OCI-LY1 (cell line): ENCODE data around the gene ECEL1.

ENCODE experiments used
- H2AFZ ChIP-seq: fragments of 200-600 bp; sonication (generic), shearing (Covaris generic); 2 replicates; pipeline ENCODE4 v1.6.0; 2014; ENCODE audit warnings: antibody characterized with exemption, mild to moderate bottlenecking, low read length
- H3F3A ChIP-seq: fragments of 200-600 bp; sonication (generic), shearing (Covaris generic); 2 replicates; pipeline ENCODE4 v1.6.0; 2014; ENCODE audit warnings: mild to moderate bottlenecking, antibody characterized with exemption, low read length, moderate library complexity; ENCODE audit not compliant: insufficient read depth
- H3K27ac ChIP-seq: fragments of 200-600 bp; sonication (generic); 2 replicates; pipeline ENCODE4 v1.5.1; 2014; ENCODE audit warnings: low read length, mixed run types, mild to moderate bottlenecking, low read depth; ENCODE audit not compliant: poor library complexity, severe bottlenecking
- H3K27me3 ChIP-seq: fragments of 200-600 bp; sonication (generic); 2 replicates; pipeline ENCODE4 v1.6.0; 2014; ENCODE audit warnings: antibody characterized with exemption, mild to moderate bottlenecking, low read length, moderate library complexity; ENCODE audit not compliant: insufficient read depth
- H3K36me3 ChIP-seq: fragments of 200-600 bp; sonication (generic); 2 replicates; pipeline ENCODE4 v1.6.1; 2014; ENCODE audit warnings: mild to moderate bottlenecking, antibody characterized with exemption, low read length, moderate library complexity, mixed read lengths; ENCODE audit not compliant: insufficient read depth
- H3K4me1 ChIP-seq: fragments of 200-600 bp; sonication (generic); 2 replicates; pipeline ENCODE4 v1.5.1; 2014; ENCODE audit warnings: mild to moderate bottlenecking, low read length, moderate library complexity; ENCODE audit not compliant: insufficient read depth, severe bottlenecking
- H3K4me2 ChIP-seq: fragments of 200-600 bp; sonication (generic), shearing (Covaris generic); 2 replicates; pipeline ENCODE4 v1.6.1; 2014; ENCODE audit warnings: low read length
- H3K4me3 ChIP-seq: fragments of 200-600 bp; sonication (generic); 2 replicates; pipeline ENCODE4 v1.5.1; 2014; ENCODE audit warnings: low read length, low read depth, mild to moderate bottlenecking, mixed read lengths; ENCODE audit not compliant: poor library complexity, severe bottlenecking
- H3K79me2 ChIP-seq: fragments of 200-600 bp; shearing (Covaris generic); 2 replicates; pipeline ENCODE4 v1.6.1; 2016; ENCODE audit warnings: mixed run types, low read length, mixed read lengths; ENCODE audit not compliant: insufficient read depth
- H3K9ac ChIP-seq: fragments of 200-600 bp; sonication (generic), shearing (Covaris generic); 2 replicates; pipeline ENCODE4 v1.6.1; 2014; ENCODE audit warnings: mild to moderate bottlenecking, low read length, mixed read lengths
- H3K9me2 ChIP-seq: fragments of 200-600 bp; sonication (generic), shearing (Covaris generic); 2 replicates; pipeline ENCODE4 v1.6.1; 2014; ENCODE audit warnings: low read depth, mild to moderate bottlenecking, low read length, mixed read lengths
- H3K9me3 ChIP-seq: fragments of 200-600 bp; shearing (Covaris generic); 2 replicates; pipeline ENCODE4 v1.6.1; 2014; ENCODE audit warnings: low read length, mixed read lengths
- H4K20me1 ChIP-seq: fragments of 200-600 bp; sonication (generic), shearing (Covaris generic); 2 replicates; pipeline ENCODE4 v1.6.0; 2016; ENCODE audit warnings: mild to moderate bottlenecking, low read length; ENCODE audit not compliant: insufficient read depth
- CTCF ChIP-seq: fragments of 200-600 bp; sonication (generic), shearing (Covaris generic); IDR thresholded peaks from 2 replicates; pipeline ENCODE4 v1.5.1; 2017; ENCODE audit warnings: mild to moderate bottlenecking, antibody characterized with exemption, low read length, moderate library complexity, mixed read lengths
- EZH2 ChIP-seq: fragments of 200-600 bp; sonication (generic), shearing (Covaris generic); IDR thresholded peaks from 2 replicates; pipeline ENCODE4 v1.8.0; 2017; ENCODE audit warnings: borderline replicate concordance, mixed run types, mild to moderate bottlenecking, antibody characterized with exemption, low read length, moderate library complexity, mixed read lengths

The ECEL1 gene

DNA sequence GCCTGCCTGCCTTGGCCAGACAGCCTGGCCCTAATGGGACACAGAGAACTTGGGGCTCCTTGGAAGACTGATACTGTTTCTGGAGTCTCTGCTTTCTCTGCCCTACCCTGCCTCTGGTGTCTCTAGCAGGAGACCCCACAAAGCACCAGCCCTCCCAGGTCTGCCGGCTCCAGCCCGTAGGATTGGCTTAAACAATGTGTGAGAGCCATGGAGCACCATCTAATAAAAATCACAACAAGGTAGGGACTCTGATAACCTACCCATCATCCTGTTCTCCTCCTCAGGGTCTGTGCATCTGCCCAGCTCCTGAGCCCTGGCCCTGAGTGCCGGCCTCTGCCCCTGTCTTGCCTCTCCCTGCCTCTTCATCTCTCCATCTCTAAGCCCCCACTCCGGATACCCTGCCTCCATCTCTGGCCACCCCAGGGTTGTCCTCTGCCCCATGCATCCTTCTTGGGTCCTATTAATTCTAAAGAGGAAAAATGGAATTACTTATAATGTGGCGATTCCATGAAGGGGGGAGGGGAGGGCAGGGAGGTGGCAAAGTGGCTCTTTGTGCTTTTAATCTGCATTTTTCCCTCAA is 1.2 kb upstream of the ECEL1 start:
- no peak overlapping the region for H3K9ac ChIP-seq
- no peak overlapping the region for H3K4me3 ChIP-seq
- no peaks in the 10 kb centered on the region for H3K4me1 ChIP-seq
- H3K27ac ChIP-seq = no peak overlapping the region
- no peaks in the 10 kb centered on the region for H3K36me3 ChIP-seq
- H3F3A ChIP-seq = no peaks in the 10 kb centered on the region
- H3K4me2 ChIP-seq = no peak overlapping the region
- H2AFZ ChIP-seq = no peak overlapping the region
- no peaks in the 10 kb centered on the region for H3K9me3 ChIP-seq
- no peaks in the 10 kb centered on the region for H3K9me2 ChIP-seq
- H4K20me1 ChIP-seq = no peaks in the 10 kb centered on the region
- H3K79me2 ChIP-seq = no peaks in the 10 kb centered on the region
- TF ChIP-seq CTCF (no peak), EZH2 (no peak)
- no peaks in the 10 kb centered on the region; the same call in 1 of the 2 replicates for H3K27me3 ChIP-seq

DNA sequence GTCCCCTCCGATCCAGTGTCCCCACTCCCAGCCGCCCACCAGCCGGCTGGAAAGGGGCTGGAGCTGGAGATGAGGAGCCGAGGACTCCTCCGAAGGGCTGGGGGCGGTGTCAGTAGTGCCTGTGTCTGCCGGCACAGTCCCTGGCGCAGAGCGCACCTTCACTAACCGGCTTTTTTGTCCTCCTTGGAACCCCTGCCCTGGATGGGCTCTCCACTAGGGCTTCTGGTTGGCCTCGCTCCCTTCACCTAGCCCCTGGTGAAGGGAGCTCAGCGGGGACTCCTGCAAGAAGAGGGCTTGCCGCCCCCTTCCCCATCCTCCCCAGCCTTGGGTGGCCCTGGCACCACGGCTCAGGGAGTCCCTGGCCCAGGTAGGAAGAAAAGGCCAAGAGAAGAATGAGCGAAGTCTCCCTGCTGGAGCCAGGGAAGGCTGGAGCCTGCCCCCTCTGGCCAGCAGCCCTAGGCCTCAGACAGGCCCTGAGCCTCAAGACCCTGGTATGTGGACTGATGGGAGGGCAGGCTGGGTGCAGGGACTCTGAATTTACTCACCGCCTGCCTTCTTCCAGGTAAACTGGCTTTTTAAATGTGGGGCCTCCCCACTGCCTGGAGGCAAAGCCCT is 570 bp upstream of the ECEL1 start:
- H3F3A ChIP-seq = no peaks in the 10 kb centered on the region
- H3K9me3 ChIP-seq = no peaks in the 10 kb centered on the region
- no peak overlapping the region for H3K4me3 ChIP-seq
- H3K9me2 ChIP-seq = no peaks in the 10 kb centered on the region
- no peaks in the 10 kb centered on the region for H3K4me1 ChIP-seq
- no peak overlapping the region for H2AFZ ChIP-seq
- no peak overlapping the region for H3K9ac ChIP-seq
- H3K27me3 ChIP-seq = no peaks in the 10 kb centered on the region; the same call in 1 of the 2 replicates
- no peak overlapping the region for H3K27ac ChIP-seq
- H3K4me2 ChIP-seq = no peak overlapping the region
- no peaks in the 10 kb centered on the region for H4K20me1 ChIP-seq
- no peaks in the 10 kb centered on the region for H3K79me2 ChIP-seq
- no peak for TF ChIP-seq CTCF
- H3K36me3 ChIP-seq = no peaks in the 10 kb centered on the region

DNA sequence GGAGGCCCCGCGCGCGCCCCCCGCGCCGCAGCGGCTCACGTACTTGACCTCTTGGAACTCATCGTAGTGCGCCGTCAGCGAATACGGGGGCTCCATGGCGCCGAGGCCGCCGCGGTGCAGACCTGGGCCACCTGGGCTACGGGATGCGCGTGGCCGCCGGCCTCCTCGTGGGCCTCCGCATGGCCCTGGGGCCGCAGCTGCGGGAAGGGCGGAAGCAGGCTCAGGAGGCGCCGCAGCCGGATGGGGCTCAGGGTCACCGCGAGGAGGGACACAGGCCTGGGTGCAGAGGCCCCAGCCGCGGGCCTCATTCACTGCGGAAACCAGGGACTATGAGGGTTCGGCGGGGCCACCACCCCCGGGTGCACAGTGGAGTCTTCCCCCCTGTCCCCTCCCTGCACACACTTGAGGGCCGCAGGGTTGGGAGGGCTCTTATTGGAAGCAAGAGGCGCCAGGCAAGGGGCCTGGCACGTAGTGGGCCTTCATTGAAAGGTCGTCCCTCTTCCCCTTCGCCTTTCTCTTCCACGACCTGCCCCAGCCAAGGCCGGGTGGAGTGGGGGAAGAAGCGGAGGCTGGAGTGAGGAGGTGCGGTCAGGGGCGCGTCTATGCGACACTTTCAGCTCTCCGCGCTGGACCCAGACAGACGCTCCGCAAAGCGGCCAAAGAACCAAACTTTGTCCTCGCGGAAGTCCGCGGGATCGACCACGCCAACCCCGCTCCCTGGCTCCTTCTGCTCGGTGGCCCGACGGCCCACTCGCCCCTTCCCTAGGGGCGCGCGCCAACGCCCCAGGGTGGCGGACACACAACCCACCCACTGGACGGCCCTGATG is 863 bp downstream of the ECEL1 start:
- H3K4me2 ChIP-seq = no peak overlapping the region
- no peaks in the 10 kb centered on the region; the same call in 1 of the 2 replicates for H3K27me3 ChIP-seq

More for the DNA sequence above, 863 bp downstream of the ECEL1 start:
- Histone ChIP-seq H3K4me1 (no peaks in the 10 kb centered on the region), H3K4me3 (no peak overlapping the region), H3K36me3 (no peaks in the 10 kb centered on the region), H3F3A (no peaks in the 10 kb centered on the region), H4K20me1 (no peaks in the 10 kb centered on the region), H3K79me2 (no peaks in the 10 kb centered on the region), H3K9me2 (no peaks in the 10 kb centered on the region), H2AFZ (no peak overlapping the region), H3K9ac (no peak overlapping the region), H3K9me3 (no peaks in the 10 kb centered on the region), H3K27ac (no peak overlapping the region)
- TF ChIP-seq CTCF (no peak), EZH2 (no peak)
